Measurements from ENCODE around the gene NPS.

NPS gene
- total RNA-seq, result 0 to 0.09 reads per million in 2 donors

- DNase-seq, result no peak
Observed at GRCh38 chr10:127549009-127549408, at the start of gene NPS. Gene NPS (plus strand): TSS chr10:127549309. CDS start chr10:127549369, 60 bp downstream.

GRCh38 chr10:127500127-127500526, 49.0 kb upstream of the NPS start:
- no peak for DNase-seq

- no peak for DNase-seq
Observed at GRCh38 chr10:127506094-127506493, 43.0 kb upstream of the NPS start.

GRCh38 chr10:127522298-127522697, 26.8 kb upstream of the NPS start:
- no peak for DNase-seq

GRCh38 chr10:127523476-127523875, 25.6 kb upstream of the NPS start:
- no peak for DNase-seq

GRCh38 chr10:127524229-127524628, 24.9 kb upstream of the NPS start:
- no peak for DNase-seq

GRCh38 chr10:127524908-127525665, 24.0 kb upstream of the NPS start:
- no peak for DNase-seq

GRCh38 chr10:127525686-127526085, 23.4 kb upstream of the NPS start:
- no peak for DNase-seq

GRCh38 chr10:127526161-127526560, 22.9 kb upstream of the NPS start:
- DNase-seq, result no peak

- DNase-seq, result no peak
Observed at GRCh38 chr10:127527320-127527719, 21.8 kb upstream of the NPS start.

GRCh38 chr10:127527891-127528290, 21.2 kb upstream of the NPS start:
- DNase-seq, result no peak

- no peak for DNase-seq
Observed at GRCh38 chr10:127532193-127532592, 16.9 kb upstream of the NPS start.

- DNase-seq, result no peak
Observed at GRCh38 chr10:127532659-127533058, 16.4 kb upstream of the NPS start.

GRCh38 chr10:127534074-127534473, 15.0 kb upstream of the NPS start:
- DNase-seq, result no peak

- no peak for DNase-seq
Observed at GRCh38 chr10:127534496-127534895, 14.6 kb upstream of the NPS start.

GRCh38 chr10:127535802-127536515, 13.2 kb upstream of the NPS start:
- DNase-seq, result no peak

- DNase-seq, result no peak
Observed at GRCh38 chr10:127536972-127537760, 11.9 kb upstream of the NPS start.

- no peak for DNase-seq
Observed at GRCh38 chr10:127537924-127538323, 11.2 kb upstream of the NPS start.

- DNase-seq, result no peak
Observed at GRCh38 chr10:127548022-127548421, 1.1 kb upstream of the NPS start.

GRCh38 chr10:127550861-127551260, 1.8 kb downstream of the NPS start:
- DNase-seq, result no peak

- DNase-seq, result no peak
Observed at GRCh38 chr10:127552446-127552845, 3.3 kb downstream of the NPS start.

- DNase-seq, result no peak
Observed at GRCh38 chr10:127553417-127553816, 4.3 kb downstream of the NPS start.

GRCh38 chr10:127556916-127557315, 7.8 kb downstream of the NPS start:
- DNase-seq, result no peak

- DNase-seq, result no peak
Observed at GRCh38 chr10:127561647-127562046, 12.5 kb downstream of the NPS start.
